ENCODE measurements around the gene TMCO6. TPM values are rescaled to one million over a fixed set of nuclear protein-coding genes. Genes with fewer than 3 reads are reported as not detected.

The TMCO6 gene
- total and polyA plus RNA-seq, 9 of the 15 experiments (the other 6 are each of a cell fraction or from before 2014, with no cell fraction given), result 3.4 to 46.4 (median 16.7) TPM

- TF ChIP-seq ZBTB11 (CRISPR knock-in tag; IDR thresholded peaks at IDR 0.05) (peak; percentile 54 to 94 (median 73); a peak in 5 of 6 replicates), ATF3 (IDR thresholded peaks at IDR 0.05) (no peak), ATF3 (CRISPR knock-in tag; conservative IDR thresholded peaks at IDR 0.05) (peak; percentile 45), ATF7 (IDR thresholded peaks at IDR 0.05) (peak; percentile 80), CBFB (CRISPR knock-in tag; IDR thresholded peaks at IDR 0.05) (no peak), SIN3A (IDR thresholded peaks at IDR 0.05; ENCODE audit: borderline replicate concordance in 2 of 2, control insufficient read depth in 1 of 2, low read depth in 2 of 2, low read length in 2 of 2) (peak; percentile 84 to 91; a peak in 3 of 4 replicates), FUS (optimal IDR thresholded peaks at IDR 0.05; ENCODE audit: low read depth, low read length) (no peak), ZNF436 (CRISPR knock-in tag; IDR thresholded peaks at IDR 0.05) (no peak), POLR2A (conservative IDR thresholded peaks at IDR 0.05) (peak; percentile 98), THRA (IDR thresholded peaks at IDR 0.05) (no peak), ARHGAP35 (IDR thresholded peaks at IDR 0.05; ENCODE audit: partially characterized antibody) (peak; percentile 45), ZBTB17 (CRISPR knock-in tag; IDR thresholded peaks at IDR 0.05) (0 out of 2 replicates have a peak, but pooled peaks have one; percentile 52), FOXK1 (CRISPR knock-in tag; IDR thresholded peaks at IDR 0.05; ENCODE audit: borderline replicate concordance) (peak; percentile 54; the same call in 1 of the 2 replicates), ZNF232 (CRISPR knock-in tag; IDR thresholded peaks at IDR 0.05) (no peak), NR3C1 (CRISPR knock-in tag; IDR thresholded peaks at IDR 0.05) (no peak; the same call in 1 of the 2 replicates), TCF3 (CRISPR knock-in tag; IDR thresholded peaks at IDR 0.05) (0 out of 2 replicates have a peak, but pooled peaks have one; percentile 1), ARID3B (CRISPR knock-in tag; IDR thresholded peaks at IDR 0.05; ENCODE audit: borderline replicate concordance) (no peak), PTRF (tag; IDR thresholded peaks at IDR 0.05) (no peak), PURB (CRISPR knock-in tag; IDR thresholded peaks at IDR 0.05; ENCODE audit: low read depth) (no peak), CEBPB (tag; IDR thresholded peaks at IDR 0.05) (no peak)
Observed at GRCh38 chr5:140690941-140691924, 52.0 kb downstream of the TMCO6 start, which contains the start of the genes HARS1 and HARS2 (continued).

Data from K562 (cell line).